ENCODE results near the gene RTL10.

Gene RTL10

DNA sequence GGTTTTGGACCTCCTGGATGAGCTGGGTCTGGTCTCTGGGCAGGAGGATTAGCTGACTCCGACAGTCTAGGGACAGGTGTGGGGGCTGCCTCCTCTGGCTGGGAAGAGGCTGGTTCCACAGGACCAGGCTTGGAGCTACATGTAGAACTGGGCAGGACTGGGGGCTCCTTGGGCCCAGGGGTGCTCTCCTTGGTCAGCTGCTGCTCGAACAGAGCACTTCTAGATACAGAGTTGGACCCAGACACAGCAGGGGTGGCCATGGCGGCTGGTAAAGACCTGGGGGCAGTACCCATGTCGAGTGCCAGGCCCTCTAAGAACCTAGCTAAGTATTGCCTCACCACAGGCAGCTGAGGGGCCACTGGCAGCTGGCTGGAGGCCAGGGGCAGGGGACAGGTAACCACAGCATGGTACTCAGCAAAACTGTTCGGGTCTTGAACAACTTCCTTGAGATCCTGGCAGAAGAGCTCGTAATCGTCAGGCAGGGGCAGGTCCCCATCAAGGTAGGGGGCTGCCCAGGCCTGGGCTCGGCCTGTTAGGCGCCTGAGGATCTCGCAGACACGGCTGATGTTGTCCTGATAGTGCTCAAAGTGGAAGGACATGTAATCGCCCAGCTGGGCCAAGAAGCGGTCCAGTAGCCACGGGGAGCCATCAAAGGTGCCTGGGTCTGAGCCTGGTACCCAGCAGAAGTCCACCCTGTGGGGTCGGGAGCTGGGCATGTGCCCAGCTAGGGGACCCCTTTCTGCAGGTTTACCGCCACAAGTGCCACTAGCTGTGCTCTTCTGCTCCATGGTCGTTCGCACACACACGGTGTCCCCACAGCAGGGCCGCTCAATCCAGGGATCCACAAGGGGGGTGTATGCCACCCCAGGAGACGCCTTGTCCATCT, 3.1 kb downstream of the RTL10 start:
- no peak for TF ChIP-seq CTCF (IDR thresholded peaks at IDR 0.05; ENCODE audit: low read depth, low read length, missing control alignments)
- in situ Hi-C loops (cut with HindIII; ENCODE audit: low pct_ligation_motif_present, low sequenced_read_pairs) = no loop called here
- Histone ChIP-seq H3K4me3 (ENCODE audit: low read depth, low read length) (no peak overlapping the region), H3K27ac (no peak overlapping the region), H3K27me3 (replicated peaks) (no peaks in the 10 kb centered on the region), H3K36me3 (replicated peaks) (peaks cover 31% of the 10 kb centered on the region)
- DNase-seq = no peak

DNA sequence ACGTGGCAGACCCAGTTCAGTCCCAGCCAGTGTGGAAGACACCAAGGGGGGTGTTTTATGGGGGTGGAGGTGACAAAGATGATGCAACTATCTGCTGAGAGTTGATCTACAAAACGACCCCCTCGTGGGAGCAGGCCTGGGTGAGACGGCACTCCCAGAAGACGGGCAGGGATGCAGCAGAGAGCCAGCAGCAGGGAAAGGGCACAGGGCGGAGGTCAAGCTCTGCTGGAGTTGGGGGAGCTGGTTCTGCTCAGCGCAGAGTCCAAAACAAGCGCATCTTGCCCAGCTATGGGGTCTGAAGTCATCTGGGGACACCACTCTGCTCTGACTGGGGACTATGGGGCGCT, 3.9 kb downstream of the RTL10 start:
- no peaks in the 10 kb centered on the region for H3K27me3 ChIP-seq (replicated peaks)
- H3K27ac ChIP-seq = no peak overlapping the region
- in situ Hi-C loops (cut with HindIII; ENCODE audit: low pct_ligation_motif_present, low sequenced_read_pairs) = no loop called here
- H3K4me3 ChIP-seq (ENCODE audit: low read depth, low read length) = no peak overlapping the region
- DNase-seq = no peak
- no peak for TF ChIP-seq CTCF (IDR thresholded peaks at IDR 0.05; ENCODE audit: low read depth, low read length, missing control alignments)
- peaks cover 31% of the 10 kb centered on the region for H3K36me3 ChIP-seq (replicated peaks)

- no peak overlapping the region for H3K27ac ChIP-seq
- no peaks in the 10 kb centered on the region for H3K27me3 ChIP-seq (replicated peaks)
- no peak for DNase-seq
- peaks cover 31% of the 10 kb centered on the region for H3K36me3 ChIP-seq (replicated peaks)
- no peak overlapping the region for H3K4me3 ChIP-seq (ENCODE audit: low read depth, low read length)
- in situ Hi-C loops (cut with HindIII; ENCODE audit: low pct_ligation_motif_present, low sequenced_read_pairs) = no loop called here
- TF ChIP-seq CTCF (IDR thresholded peaks at IDR 0.05; ENCODE audit: low read depth, low read length, missing control alignments) = no peak
These were observed 4.6 kb downstream of the RTL10 start for GRCh38 chr22:19849835-19850762.

GRCh38 chr22:19848298-19849224, 6.1 kb downstream of the RTL10 start:
- Histone ChIP-seq H3K27me3 (replicated peaks) (no peaks in the 10 kb centered on the region), H3K4me3 (ENCODE audit: low read depth, low read length) (no peak overlapping the region), H3K36me3 (replicated peaks) (peaks cover 31% of the 10 kb centered on the region), H3K27ac (no peak overlapping the region)
- TF ChIP-seq CTCF (IDR thresholded peaks at IDR 0.05; ENCODE audit: low read depth, low read length, missing control alignments) = no peak
- in situ Hi-C loops (cut with HindIII; ENCODE audit: low pct_ligation_motif_present, low sequenced_read_pairs) = no loop called here
- DNase-seq = no peak

GRCh38 chr22:19847345-19847632, 7.4 kb downstream of the RTL10 start:
- Histone ChIP-seq H3K27me3 (replicated peaks) (no peaks in the 10 kb centered on the region), H3K4me3 (ENCODE audit: low read depth, low read length) (no peak overlapping the region), H3K36me3 (replicated peaks) (peaks cover 31% of the 10 kb centered on the region), H3K27ac (no peak overlapping the region)
- no peak for DNase-seq
- in situ Hi-C loops (cut with HindIII; ENCODE audit: low pct_ligation_motif_present, low sequenced_read_pairs) = no loop called here
- TF ChIP-seq CTCF (IDR thresholded peaks at IDR 0.05; ENCODE audit: low read depth, low read length, missing control alignments) = no peak

Data from brain microvascular endothelial cell (primary cell).